WTC11 (cell line): Measurements from ENCODE around the gene LINC01488. TPM values are rescaled to one million over a fixed set of nuclear protein-coding genes. Genes with fewer than 3 reads are reported as not detected.

ENCODE experiments used
- ATAC-seq: fragments of 200-7000 bp; cut with Tn5 transposase; 2 replicates; pipeline ENCODE4 v1.10.0; 2021; ENCODE audit warnings: mild to moderate bottlenecking, moderate library complexity
- CTCF ChIA-PET: fragments of 300-600 bp; sonication (Branson Sonifier 250); formaldehyde crosslinking; loops from one replicate; lab custom pipeline; 2021; ENCODE audit warnings: antibody characterized with exemption; lab: Charles Lee
- POLR2A ChIA-PET: fragments of 350-600 bp; sonication (Branson Sonifier 250); formaldehyde crosslinking; loops from one replicate; lab custom pipeline; 2021; ENCODE audit warnings: antibody characterized with exemption; lab: Charles Lee
- DNase-seq: peaks from one replicate; pipeline ENCODE4 v3.0.0; 2021; ENCODE audit warnings: low spot score
- H3K27ac Mint-ChIP-seq: 2 replicates; pipeline ENCODE4 v1.8.0; 2021; ENCODE audit warnings: mixed read lengths
- H3K27me3 Mint-ChIP-seq: 2 replicates; pipeline ENCODE4 v1.8.0; 2021; ENCODE audit warnings: low read depth, mild to moderate bottlenecking, moderate library complexity, mixed read lengths
- H3K36me3 Mint-ChIP-seq: 2 replicates; pipeline ENCODE4 v1.8.0; 2021; ENCODE audit warnings: mixed read lengths
- H3K4me1 Mint-ChIP-seq: 2 replicates; pipeline ENCODE4 v1.8.0; 2022; ENCODE audit warnings: mixed read lengths
- H3K4me3 Mint-ChIP-seq: 2 replicates; pipeline ENCODE4 v1.8.0; 2021; ENCODE audit warnings: mild to moderate bottlenecking, moderate library complexity, mixed read lengths
- H3K9me3 Mint-ChIP-seq: 2 replicates; pipeline ENCODE4 v1.8.0; 2021; ENCODE audit warnings: mixed read lengths
- ATF2 ChIP-seq: sonication (generic); formaldehyde crosslinking; IDR thresholded peaks from 2 replicates; pipeline ENCODE4 v1.8.1; 2022; ENCODE audit warnings: low read depth, missing genetic modification reagents, borderline replicate concordance
- CREB1 ChIP-seq: sonication (generic); formaldehyde crosslinking; IDR thresholded peaks from 2 replicates; pipeline ENCODE4 v1.8.0; 2023; ENCODE audit warnings: mild to moderate bottlenecking, missing genetic modification reagents
- CREM ChIP-seq: sonication (generic); formaldehyde crosslinking; IDR thresholded peaks from 2 replicates; pipeline ENCODE4 v1.8.1; 2022; ENCODE audit warnings: mild to moderate bottlenecking, missing genetic modification reagents, moderate library complexity
- ELF4 ChIP-seq: sonication (generic); formaldehyde crosslinking; IDR thresholded peaks from 2 replicates; pipeline ENCODE4 v1.8.1; 2022; ENCODE audit warnings: low read depth, mild to moderate bottlenecking, moderate library complexity, missing genetic modification reagents
- JAZF1 ChIP-seq: fragments of 250-450 bp; sonication (Bioruptor Pico); IDR thresholded peaks from 2 replicates; pipeline ENCODE4 v1.9.0; 2021; ENCODE audit warnings: moderate library complexity, mild to moderate bottlenecking, inconsistent platforms
- NFATC4 ChIP-seq: fragments of 250-450 bp; sonication (Bioruptor Pico); IDR thresholded peaks from 2 replicates; pipeline ENCODE4 v1.9.0; 2021; ENCODE audit warnings: mild to moderate bottlenecking
- PRDM15 ChIP-seq: sonication (generic); formaldehyde crosslinking; IDR thresholded peaks from 2 replicates; pipeline ENCODE4 v1.8.0; 2022; ENCODE audit warnings: missing genetic modification reagents
- PRRX2 ChIP-seq: fragments of 250-450 bp; sonication (Bioruptor Pico); IDR thresholded peaks from 2 replicates; pipeline ENCODE4 v1.8.0; 2021; ENCODE audit warnings: mild to moderate bottlenecking
- SMAD3 ChIP-seq: sonication (generic); formaldehyde crosslinking; IDR thresholded peaks from 2 replicates; pipeline ENCODE4 v1.8.0; 2022; ENCODE audit warnings: missing genetic modification reagents, mild to moderate bottlenecking, borderline replicate concordance
- SOX15 ChIP-seq: fragments of 250-450 bp; sonication (Bioruptor Pico); IDR thresholded peaks from 2 replicates; pipeline ENCODE4 v1.9.0; 2021; ENCODE audit warnings: mild to moderate bottlenecking
- USF1 ChIP-seq: sonication (generic); formaldehyde crosslinking; IDR thresholded peaks from 2 replicates; pipeline ENCODE4 v1.8.0; 2022; ENCODE audit warnings: mild to moderate bottlenecking, missing genetic modification reagents
- ZBTB43 ChIP-seq: sonication (generic); formaldehyde crosslinking; IDR thresholded peaks from 2 replicates; pipeline ENCODE4 v1.8.1; 2023; ENCODE audit warnings: mild to moderate bottlenecking, missing genetic modification reagents
- ZNF317 ChIP-seq: sonication (generic); formaldehyde crosslinking; IDR thresholded peaks from 2 replicates; pipeline ENCODE4 v1.8.1; 2023; ENCODE audit warnings: low read depth, mild to moderate bottlenecking, moderate library complexity, missing genetic modification reagents, borderline replicate concordance
- total RNA-seq: library from RNA; stranded (reverse); gene quantifications from 3 replicates; pipeline ENCODE4 v1.2.3, GENCODE V29; 2021
- TF ChIP-seq, protein P1 (sequence below): fragments of 250-450 bp; sonication (Bioruptor Pico); IDR thresholded peaks from 2 replicates; pipeline ENCODE4 v1.9.0; 2021; ENCODE audit warnings: moderate library complexity, mild to moderate bottlenecking, inconsistent platforms, borderline replicate concordance
- TF ChIP-seq, protein P2 (sequence below): sonication (generic); formaldehyde crosslinking; IDR thresholded peaks from 2 replicates; pipeline ENCODE4 v1.8.1; 2022; ENCODE audit warnings: low read depth, mild to moderate bottlenecking, moderate library complexity, missing genetic modification reagents, borderline replicate concordance
- TF ChIP-seq, protein P3 (sequence below): sonication (generic); formaldehyde crosslinking; IDR thresholded peaks from 2 replicates; pipeline ENCODE4 v1.8.1; 2023; ENCODE audit warnings: mild to moderate bottlenecking, missing genetic modification reagents, borderline replicate concordance

The LINC01488 gene
- total RNA-seq, 1 experiment from 2014 or later: not detected

- TF ChIP-seq PRDM15 (CRISPR knock-in tag) (no peak), ELF4 (CRISPR knock-in tag) (no peak), ZNF317 (CRISPR knock-in tag) (no peak)
- TF ChIP-seq, protein P1, sequence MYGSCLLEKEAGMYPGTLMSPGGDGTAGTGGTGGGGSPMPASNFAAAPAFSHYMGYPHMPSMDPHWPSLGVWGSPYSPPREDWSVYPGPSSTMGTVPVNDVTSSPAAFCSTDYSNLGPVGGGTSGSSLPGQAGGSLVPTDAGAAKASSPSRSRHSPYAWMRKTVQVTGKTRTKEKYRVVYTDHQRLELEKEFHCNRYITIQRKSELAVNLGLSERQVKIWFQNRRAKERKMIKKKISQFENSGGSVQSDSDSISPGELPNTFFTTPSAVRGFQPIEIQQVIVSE (CRISPR knock-in tag): no peak
- TF ChIP-seq, all 79 proteins: peak for 0
Observed at GRCh38 chr11:69466039-69466438, 15.4 kb upstream of the LINC01488 start (continued).

DNA sequence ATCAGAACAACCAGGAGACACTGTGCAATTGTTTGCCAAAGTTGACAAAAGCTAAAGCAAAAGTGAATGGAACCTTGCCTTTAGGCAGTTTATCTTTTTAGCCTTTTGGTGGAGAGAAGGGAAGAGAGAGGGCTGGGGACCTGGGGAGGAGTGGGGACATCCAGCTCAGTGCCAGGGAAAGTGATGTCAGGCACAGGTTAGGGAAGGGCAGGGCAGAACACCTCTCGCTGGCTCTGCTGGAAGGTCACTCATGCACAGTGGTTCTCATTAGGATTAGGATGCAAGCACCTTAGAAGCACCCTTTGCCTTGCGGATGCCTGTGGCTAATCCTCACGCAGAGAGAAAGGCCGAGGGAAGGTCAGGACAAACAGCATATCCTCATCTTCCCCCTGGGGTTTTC is 14.3 kb upstream of the LINC01488 start:
- TF ChIP-seq ZBTB43 (CRISPR knock-in tag) (no peak), CREB1 (CRISPR knock-in tag) (no peak), CREM (CRISPR knock-in tag) (no peak), USF1 (CRISPR knock-in tag) (no peak), SOX15 (no peak), NFATC4 (CRISPR knock-in tag) (no peak), SMAD3 (CRISPR knock-in tag) (no peak), PRRX2 (CRISPR knock-in tag) (no peak), JAZF1 (CRISPR knock-in tag) (no peak), ATF2 (CRISPR knock-in tag) (no peak)
- TF ChIP-seq, protein P2, sequence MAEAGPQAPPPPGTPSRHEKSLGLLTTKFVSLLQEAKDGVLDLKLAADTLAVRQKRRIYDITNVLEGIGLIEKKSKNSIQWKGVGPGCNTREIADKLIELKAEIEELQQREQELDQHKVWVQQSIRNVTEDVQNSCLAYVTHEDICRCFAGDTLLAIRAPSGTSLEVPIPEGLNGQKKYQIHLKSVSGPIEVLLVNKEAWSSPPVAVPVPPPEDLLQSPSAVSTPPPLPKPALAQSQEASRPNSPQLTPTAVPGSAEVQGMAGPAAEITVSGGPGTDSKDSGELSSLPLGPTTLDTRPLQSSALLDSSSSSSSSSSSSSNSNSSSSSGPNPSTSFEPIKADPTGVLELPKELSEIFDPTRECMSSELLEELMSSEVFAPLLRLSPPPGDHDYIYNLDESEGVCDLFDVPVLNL (CRISPR knock-in tag): no peak
- TF ChIP-seq, protein P3, sequence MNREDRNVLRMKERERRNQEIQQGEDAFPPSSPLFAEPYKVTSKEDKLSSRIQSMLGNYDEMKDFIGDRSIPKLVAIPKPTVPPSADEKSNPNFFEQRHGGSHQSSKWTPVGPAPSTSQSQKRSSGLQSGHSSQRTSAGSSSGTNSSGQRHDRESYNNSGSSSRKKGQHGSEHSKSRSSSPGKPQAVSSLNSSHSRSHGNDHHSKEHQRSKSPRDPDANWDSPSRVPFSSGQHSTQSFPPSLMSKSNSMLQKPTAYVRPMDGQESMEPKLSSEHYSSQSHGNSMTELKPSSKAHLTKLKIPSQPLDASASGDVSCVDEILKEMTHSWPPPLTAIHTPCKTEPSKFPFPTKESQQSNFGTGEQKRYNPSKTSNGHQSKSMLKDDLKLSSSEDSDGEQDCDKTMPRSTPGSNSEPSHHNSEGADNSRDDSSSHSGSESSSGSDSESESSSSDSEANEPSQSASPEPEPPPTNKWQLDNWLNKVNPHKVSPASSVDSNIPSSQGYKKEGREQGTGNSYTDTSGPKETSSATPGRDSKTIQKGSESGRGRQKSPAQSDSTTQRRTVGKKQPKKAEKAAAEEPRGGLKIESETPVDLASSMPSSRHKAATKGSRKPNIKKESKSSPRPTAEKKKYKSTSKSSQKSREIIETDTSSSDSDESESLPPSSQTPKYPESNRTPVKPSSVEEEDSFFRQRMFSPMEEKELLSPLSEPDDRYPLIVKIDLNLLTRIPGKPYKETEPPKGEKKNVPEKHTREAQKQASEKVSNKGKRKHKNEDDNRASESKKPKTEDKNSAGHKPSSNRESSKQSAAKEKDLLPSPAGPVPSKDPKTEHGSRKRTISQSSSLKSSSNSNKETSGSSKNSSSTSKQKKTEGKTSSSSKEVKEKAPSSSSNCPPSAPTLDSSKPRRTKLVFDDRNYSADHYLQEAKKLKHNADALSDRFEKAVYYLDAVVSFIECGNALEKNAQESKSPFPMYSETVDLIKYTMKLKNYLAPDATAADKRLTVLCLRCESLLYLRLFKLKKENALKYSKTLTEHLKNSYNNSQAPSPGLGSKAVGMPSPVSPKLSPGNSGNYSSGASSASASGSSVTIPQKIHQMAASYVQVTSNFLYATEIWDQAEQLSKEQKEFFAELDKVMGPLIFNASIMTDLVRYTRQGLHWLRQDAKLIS (CRISPR knock-in tag): no peak
- TF ChIP-seq, all 79 proteins: peak for 0
- Mint-ChIP-seq H3K4me3 (no peak overlapping the region), H3K27me3 (no peaks in the 10 kb centered on the region; the same call in 1 of the 2 replicates), H3K27ac (no peak overlapping the region), H3K36me3 (no peaks in the 10 kb centered on the region), H3K9me3 (no peaks in the 10 kb centered on the region), H3K4me1 (peaks cover 6% of the 10 kb centered on the region)
- ATAC-seq (no peak), DNase-seq (no peak)
- ChIA-PET CTCF (no interaction called here), POLR2A (no interaction called here)
